ENCODE data around the gene SULT2B1. TPM values are rescaled to one million over a fixed set of nuclear protein-coding genes. Genes with fewer than 3 reads are reported as not detected.

The SULT2B1 gene
- total RNA-seq, 1 donor from 2014 or later: not detected

DNA sequence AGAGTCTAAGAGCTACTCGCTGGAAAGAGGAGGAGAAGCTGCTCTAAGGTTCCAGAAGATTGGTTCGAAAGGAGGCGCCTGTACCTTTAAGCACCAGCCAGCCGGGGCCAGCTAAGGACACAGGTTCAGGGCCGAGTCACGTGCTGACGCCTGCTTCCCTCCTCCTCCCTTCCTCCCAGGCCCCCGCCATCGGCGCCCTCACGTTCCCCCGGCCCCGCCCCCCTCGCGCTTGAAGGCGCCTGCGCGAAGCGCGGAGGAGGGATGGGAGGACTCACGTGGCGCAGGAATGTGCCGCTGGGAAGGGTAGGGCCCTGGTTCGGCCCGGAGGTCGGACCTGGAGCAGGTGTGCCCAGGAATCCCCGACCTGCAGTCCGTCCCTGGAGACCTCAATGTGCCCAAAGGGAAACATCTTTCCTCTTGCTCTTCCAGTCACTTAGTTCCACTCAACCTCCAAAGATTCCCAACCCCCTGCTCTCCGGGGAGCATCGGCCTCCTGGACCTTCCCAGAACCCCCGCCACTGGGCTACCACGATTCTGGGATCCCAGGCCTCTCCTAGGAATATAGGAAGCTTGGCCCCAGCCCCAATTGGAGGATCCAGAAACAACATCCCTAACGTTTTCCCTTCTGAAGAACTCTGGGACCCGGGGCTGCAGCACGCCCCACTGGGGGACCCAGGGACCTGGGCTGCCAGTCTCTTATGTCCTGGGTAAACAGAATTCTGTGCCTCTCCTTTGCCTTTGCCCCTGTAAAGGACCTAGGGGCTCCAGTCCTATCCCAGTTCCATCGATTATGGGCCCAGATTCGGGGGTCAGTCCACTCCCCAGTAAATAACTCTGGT, 82.7 kb downstream of the SULT2B1 start:
- peak; percentile 91 to 97 for DNase-seq (ENCODE audit: low read depth in 2 of 2)

DNA sequence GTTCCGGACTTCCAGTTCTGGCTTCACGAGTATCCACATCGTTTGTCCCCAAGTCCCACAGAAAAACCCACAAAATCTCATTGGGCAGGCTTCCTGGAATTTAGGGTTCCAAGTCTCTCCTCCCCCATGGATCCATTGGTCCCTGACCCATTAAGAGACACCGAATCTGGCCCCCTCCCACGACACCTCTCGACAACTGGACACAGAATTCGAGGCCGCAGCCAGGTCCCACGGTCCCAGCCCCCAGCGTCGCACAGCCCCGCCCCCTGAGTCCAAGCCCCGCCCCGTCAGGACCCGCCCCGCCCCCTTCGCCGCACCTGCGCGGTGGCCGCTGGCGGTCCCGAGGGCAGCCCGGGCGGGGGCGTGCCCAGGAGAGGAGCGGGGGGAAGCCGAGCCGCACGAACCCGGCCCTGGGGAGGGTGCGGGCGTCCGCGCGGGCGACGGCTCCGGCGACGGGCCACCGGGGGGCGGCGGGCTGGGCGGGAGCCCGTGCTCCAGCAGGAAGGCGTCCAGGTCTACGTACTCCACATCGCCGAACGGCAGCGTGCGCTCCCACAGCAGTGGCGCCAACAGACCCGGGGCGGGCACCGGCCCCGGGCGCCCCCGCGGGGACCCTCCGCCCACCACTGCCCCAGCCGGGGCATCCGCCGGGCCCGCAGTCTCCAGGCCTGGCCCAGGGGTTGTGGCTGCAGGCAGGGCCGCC, 83.4 kb downstream of the SULT2B1 start:
- DNase-seq (ENCODE audit: low read depth in 2 of 2): peak; percentile 30 to 83

DNA sequence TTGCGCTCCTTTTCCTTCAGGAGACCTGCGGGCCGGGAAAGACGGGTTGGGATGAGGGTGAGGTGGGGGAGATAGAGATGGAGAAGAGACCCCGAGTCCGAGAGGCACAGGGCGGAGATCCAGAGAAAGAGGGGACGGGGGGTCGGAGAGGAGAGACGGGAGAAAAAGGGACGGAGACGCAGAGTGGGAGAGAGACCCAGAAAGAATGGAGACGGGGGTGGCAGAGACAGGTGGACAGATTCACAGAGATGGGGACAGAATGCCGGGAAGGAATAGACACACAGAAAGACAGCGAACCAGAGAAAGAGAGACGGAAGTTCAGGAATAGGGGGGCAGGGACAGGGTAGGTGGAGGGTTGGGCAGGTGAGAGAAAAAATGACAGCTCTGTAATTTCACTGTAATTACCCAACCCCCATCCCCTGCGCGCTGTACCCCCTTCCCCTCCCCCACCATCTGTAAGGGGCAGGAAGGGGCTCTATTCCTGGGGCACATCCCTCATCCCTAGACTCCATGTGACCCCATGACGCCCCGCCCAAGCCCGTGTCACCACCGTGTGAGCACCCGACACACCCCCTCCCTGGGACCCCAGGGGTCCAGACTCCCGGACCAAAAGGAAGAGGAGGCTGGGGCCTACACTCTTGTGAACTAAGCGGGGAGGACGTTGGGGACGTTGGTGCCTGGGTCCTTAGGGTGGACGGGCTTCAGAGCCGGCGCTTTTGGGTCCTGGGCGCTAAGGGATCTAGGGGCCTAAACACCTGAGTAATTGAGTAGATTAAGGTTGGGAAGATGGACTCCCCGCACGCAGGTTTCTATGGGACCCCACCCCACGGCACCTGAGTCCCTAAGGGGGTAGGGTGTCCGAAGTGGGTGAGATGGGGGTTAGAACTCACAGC, 84.2 kb downstream of the SULT2B1 start:
- DNase-seq (ENCODE audit: low read depth in 2 of 2): no peak

DNA sequence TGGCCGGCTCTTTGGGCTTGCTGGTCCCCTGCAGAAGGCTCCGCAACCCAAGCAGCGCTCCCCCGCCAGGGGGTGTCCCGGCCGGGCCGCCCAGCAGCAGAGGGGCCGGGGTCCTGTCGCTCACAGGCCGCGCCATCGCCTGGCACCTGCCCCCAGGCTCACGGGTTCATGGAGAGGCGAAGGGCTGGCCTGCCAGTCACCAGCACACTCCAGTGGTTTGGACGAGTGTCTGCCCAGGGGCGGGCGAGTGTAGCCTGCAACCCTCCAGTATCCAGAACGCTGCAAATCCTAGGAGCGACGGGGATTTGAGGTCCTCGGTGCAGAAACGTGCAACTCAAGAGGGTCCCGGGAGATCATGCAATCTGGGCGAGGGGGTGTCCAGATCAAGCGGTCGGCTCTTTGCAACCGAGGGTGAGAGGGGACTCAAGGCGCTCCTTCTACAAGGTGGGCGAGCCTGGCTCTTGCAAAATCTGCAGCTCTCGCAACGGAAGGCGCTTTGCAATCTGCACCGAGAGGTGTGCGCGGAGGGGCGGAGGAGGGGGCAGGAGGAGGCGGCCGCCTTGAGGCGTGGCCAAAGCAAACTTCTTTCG, 85.0 kb downstream of the SULT2B1 start, which contains the start of gene DBP:
DBP (minus strand) TSS at position 521 of the 590 bp plus-strand sequence; CDS start at position 136, 385 bp downstream.
- peak in 1 of 2 donors; percentile 47 for DNase-seq (ENCODE audit: low read depth in 2 of 2)

DNA sequence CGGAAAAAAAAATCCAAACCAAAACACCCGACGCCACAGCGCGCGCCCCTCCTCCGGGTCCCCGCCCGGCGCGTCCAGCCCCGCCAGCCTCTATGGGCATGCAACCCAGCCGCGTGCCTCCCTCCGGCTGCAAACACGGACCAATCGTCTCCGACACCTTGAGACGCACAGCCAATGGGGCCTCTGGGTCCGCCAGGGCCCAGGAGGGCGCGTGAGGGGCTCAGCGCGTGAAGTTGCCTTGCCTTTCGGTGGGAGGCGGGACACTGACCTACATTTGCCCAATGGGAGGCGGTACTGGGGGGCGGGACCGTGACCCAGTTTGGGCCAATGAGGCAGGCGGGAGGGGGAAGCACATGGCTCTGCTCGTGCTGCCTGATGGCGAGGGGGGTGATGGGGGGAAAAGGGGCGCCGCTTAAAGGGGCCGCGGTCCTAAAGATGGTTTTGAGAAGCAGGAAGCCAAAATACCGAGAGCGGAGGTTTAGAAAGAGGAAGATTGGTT, 85.5 kb downstream of the SULT2B1 start:
- peak; percentile 97 to 98 for DNase-seq (ENCODE audit: low read depth in 2 of 2)

DNA sequence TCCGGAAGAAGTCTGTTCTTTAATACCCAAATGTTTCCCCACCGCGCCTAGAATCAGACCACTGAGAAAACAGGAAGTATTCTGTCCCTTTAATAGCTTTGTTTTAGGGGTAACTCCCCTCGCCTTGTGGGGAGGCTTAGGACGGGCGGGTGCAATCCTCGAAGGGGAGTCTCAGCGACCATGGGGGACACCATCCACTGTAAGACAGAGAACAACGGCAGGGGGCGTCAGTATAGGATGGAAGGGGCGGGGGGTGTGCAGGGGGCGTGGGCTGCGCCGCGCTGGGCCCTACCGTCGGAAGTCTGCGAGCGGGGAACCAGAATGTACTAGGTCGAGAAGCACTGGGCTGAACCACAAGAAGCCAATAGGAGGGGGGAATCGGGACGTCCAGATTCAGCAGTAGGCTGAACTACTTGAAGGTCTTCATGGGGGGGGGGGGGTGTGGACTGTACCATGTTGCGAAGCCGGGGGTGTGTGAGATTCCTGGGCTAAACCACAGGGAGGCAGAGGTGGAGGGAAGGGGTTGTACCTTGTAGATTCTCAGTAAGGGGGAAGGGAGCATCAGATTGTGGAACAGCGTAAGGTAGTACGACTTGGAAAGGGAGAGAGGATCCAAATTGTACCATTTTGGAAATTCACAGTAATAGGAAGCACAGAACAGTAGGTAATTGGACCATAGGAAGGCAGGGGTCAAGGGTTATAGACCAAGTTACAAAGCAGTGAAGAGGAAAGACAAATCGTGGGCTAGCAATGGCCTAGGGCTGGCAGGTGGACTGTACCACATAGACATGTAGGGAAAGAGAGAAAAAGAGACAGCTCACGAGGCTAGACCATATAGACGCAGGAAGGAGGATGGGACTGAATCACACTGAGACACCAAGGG, 86.2 kb downstream of the SULT2B1 start:
- peak; percentile 94 to 97 for DNase-seq (ENCODE audit: low read depth in 2 of 2)

DNA sequence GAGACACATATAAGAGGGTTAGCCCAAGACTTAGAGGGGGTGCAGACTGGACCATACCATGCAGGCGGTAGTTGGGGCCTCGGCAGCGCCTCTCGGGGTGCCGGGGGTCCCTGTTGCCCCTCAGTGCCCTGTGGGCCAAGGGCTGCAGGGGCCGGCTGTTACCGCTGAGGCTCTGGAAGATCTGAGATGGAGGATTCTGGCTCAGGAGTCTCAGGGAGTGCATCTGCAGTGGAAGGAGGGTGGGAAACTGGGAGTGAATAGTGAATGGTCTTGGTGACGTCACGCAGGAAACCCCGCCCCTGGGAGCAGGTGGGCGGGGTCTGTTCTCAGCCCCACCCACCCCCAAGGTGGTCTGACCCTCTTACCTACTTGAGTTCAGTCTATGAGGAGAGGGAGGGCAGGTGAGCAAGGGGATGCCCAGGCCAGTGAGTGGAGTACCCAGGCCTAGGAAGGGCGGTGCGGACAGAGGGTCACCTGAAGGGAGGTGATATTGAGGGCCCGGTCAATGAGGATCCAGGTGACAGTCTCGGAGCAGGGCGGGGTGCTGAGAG, 86.9 kb downstream of the SULT2B1 start:
- no peak for DNase-seq (ENCODE audit: low read depth in 2 of 2)

DNA sequence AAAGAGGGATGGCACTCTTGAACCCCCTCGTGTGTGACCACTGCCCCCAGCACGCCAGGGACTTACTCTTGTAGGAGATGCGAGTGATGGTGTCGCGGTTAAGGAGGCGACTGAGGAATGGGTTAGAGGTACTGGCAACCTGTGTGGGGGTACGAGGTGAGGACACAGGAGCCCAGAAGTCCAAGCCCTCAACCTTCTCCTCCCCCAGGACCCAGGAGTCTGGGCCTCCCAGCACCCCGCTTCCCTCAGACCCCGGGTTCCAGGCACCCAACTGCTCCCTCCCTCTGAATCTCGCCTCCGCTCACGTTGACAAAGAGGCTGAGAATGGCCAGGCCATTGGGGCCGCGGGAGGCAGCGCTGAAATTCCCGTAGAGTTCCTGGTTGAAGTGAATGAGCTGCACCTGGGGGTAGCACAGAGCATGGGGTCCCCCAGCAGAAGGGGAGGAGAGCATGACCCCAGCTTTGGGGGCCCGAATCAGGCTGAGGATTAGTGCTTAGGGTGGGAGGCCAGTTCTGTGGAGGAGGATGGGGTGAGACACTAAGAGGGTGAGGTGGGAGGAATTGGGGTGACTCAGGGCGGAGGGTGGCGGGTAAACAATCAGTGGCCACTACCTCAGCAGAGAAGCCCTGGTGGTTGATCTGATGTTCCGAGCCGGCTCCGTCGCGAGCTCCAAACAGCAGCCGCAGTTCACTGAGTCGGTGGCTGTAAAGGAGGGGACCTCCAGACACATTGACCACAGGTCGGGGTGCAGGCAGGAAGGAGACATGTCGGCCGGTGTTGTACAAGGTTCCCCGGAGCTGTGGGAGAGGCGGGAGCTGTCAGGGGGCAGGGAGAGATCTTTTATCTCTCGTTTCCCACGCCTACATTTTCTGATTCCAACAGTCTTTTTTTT, 87.8 kb downstream of the SULT2B1 start:
- DNase-seq (ENCODE audit: low read depth in 2 of 2): no peak

DNA sequence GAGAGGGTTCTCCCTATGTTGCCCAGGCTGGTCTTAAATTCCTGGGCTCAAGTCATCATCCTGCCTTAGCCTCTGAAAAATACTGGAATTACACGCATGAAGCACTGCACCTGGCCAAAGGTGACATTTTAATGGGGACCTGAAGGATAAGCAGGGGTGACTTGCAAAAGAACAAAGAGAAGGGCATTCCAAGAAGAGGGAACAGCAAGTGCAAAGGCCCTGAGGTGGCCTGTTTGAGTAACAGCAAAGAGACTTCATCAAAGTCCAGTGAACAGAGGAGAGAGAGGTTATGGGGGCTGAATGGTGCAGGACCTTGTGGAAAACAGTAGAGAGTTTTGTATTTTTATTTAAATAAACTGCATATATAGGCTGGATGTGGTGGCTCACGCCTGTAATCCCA, 89.9 kb downstream of the SULT2B1 start:
- DNase-seq (ENCODE audit: low read depth in 2 of 2): no peak

DNA sequence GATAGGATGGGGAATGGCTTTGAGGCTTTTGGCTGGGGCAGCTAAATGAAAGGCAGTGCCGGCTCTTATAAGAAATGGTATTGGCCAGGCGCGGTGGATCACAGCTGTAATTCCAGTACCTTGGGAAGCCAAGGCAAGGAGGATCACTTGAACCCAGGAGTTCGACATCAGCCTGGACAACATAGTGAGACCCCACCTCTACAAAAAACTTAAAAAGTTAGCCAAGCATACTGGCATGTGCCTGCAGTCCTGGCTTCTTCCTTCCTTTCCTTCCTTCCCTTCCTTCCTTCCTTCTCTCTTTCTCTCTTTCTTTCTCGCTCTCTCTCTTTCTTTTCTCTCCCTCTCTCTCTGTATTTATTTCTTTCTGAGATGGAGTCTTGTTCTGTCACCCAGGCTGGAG, 90.9 kb downstream of the SULT2B1 start:
- DNase-seq (ENCODE audit: low read depth in 2 of 2): no peak

DNA sequence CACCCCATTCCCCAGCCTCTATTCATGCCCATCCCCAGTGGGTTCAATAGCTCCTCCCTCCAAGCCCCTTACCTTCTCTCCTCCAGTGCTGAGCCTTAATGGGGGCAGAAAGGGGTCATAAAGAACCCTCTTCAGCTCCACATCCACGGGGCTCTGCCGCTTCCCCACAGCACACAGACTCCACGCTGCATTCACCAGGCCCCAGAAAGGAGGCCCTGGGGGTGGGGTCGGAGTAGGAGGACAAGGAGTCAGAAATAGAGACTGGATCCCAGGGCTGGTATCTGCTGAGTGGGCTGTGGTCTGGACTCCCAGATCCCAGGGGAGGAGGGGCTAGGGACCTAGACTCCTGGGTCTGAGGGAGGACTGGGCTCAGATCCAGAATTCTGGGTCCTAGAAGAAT, 92.4 kb downstream of the SULT2B1 start:
- DNase-seq (ENCODE audit: low read depth in 2 of 2): no peak

DNA sequence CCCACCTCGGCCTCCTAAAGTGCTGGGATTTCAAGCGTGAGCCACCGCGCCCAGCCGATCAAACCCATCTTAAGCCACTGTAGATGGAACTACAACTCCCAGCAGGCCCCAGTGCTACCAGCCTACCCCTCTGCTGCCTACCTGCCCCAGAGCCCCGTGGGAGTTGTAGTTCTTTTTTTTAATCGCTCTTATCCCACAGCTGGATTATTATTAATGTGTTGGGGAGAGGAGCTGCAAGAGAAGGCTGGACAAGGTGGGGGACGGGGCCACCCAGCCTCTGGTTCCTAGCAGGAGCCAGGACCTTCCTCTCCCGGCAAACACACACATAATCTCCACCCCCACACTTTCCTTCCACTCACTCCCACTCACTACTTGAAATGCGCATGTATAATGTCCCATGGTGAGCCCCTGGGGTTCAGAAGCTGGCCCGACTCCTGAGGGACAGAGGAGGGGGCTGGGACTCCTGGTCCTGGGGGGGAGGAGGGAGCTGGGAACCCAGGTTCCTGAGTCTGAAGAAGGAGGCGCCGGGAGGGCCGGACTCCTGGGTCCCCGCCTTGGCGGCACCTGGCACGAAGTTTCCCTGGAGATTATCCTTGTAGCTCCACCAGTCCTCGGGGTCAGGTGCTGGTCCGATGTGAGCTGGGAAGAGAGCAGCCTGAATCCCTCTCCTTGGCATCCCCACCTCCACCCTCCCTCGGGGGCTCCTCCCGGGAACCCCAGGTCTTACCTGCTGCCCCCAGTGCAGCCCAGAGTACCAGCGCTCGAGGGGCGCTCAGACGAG, 93.1 kb downstream of the SULT2B1 start:
- peak; percentile 61 to 82 for DNase-seq (ENCODE audit: low read depth in 2 of 2)

DNA sequence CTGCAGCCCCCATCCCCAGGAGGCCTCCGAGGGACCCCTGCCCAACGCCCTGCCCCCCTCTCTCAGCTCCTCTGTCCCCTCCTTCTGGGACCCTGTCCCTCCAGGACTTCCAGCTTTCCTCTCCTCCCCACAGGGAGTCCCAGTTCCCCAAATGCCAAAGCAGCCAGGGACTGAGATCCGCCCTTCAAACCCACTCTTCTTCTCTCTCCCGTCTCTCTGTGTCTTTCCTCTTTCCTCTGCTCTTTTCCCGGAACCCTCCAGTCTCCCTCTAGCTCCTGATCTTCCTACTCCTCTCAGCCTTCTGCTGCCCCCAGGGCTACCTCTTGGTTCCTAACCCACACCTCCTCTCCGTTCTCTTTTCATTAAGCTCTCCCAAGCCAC, 93.6 kb downstream of the SULT2B1 start:
- no peak for DNase-seq (ENCODE audit: low read depth in 2 of 2)

DNA sequence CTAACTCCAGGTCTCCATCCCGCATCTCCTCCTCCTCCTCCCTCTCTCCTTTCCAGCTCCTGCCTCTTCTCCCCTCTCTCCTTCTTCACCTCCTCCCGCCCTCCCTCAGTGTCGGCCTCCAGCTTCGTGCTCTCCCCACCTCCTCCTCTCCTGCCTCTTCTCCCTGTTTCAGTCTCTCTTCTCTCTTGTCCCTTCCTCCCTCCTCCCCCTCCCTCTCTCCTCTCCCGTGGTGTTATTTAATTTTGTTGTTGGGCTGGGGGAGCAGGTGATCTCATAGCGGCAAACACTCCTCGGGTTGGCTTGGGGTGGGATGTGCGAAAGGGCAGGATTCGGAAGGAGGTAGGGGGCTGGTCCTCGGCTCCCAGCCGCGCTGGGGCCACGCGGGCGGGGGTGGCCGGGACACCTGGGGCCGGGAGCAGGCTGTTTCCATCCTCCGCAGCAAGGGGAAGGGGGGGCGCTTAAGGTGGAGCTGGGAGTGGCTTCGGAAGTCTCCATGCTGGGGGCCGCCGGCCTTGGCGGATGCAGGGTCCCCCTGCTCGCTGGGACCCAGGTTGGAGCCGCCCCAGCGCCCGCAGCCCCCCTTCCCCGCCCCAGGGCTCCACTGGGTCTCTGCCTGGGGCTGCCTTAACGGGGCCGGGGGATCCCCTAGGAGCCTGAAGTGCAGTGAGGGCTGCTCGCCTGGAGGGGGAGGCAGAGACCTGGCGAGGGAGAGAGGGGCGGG, 94.2 kb downstream of the SULT2B1 start, which contains the start of gene CA11:
CA11 (minus strand) TSS at position 187 of the 721 bp plus-strand sequence. CDS start 555 bp downstream, outside the sequence.
- peak; percentile 79 to 89 for DNase-seq (ENCODE audit: low read depth in 2 of 2)

DNA sequence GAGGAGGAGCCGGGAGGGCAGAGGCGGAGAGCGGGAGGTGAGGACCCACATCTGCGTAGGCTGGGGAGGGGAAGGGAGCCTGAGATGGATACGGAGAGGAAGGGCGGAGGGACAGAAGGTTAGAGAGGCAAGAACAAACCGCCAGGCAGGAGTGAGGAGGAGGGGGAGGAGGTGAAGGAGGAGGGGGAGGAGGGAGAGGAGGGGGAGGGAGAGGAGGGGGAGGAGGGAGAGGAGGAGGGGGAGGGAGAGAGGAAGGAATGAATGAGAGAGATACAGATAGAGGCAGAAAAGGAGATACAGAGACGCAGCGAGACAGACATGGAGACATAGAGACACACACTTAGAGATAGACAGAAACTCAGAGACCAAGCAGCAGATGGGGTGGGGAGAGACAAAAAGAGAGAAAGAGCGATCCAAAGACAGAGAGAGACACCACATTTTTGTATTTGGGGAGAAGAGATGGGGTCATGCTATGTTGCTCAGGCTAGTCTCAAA, 94.8 kb downstream of the SULT2B1 start:
- DNase-seq (ENCODE audit: low read depth in 2 of 2): no peak

DNA sequence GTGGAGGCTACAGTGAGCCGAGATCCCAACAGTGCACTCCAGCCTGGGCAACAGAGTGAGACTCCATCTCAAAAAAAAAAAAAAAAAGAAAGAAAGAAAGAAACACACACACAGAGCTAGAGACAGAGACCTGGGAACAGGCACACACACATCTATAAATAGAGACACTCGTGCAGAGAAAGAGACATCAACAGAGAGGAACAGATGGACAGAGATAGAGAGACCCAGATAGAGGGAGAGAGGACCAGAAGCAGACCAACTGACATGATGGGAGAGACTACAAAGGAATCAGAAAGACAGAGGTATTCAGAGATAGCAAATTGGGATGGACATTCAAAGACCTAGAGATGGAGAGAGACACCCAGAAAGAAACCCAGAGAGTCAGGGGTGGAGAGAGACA, 96.2 kb downstream of the SULT2B1 start:
- no peak for DNase-seq (ENCODE audit: low read depth in 2 of 2)

Data from lung microvascular endothelial cell (primary cell).